ENCODE measurements around the gene ADAMTS17.
"Not testable (repeated sequence)": the region's sequence is repeated elsewhere in the genome, so short reads cannot be mapped to it uniquely, and the experiment has no call there.

GRCh38 chr15:100066521-100067280 lies 275.1 kb downstream of the ADAMTS17 start:
- TF ChIP-seq CTCF (IDR thresholded peaks at IDR 0.05; ENCODE audit: poor library complexity); EZH2 (IDR thresholded peaks at IDR 0.05; ENCODE audit: borderline replicate concordance); EZH2phosphoT487 (IDR thresholded peaks at IDR 0.05; ENCODE audit: low read depth, severe bottlenecking, unreplicated experiment): not testable (repeated sequence)

Measured in hepatocyte (in vitro differentiated cells).